NOMO-1 (cell line): ENCODE data around the gene ALDH1A3.

Experiments used
- DNase-seq, 2 experiments: peaks; one replicate each; lab custom pipeline; 2025; ENCODE audit not compliant: unreplicated experiment in 2 of 2; lab: John Stamatoyannopoulos, UW

ALDH1A3 gene

GRCh38 chr15:100923076-100923475 is 43.4 kb downstream of the ALDH1A3 start:
- no peak for DNase-seq

GRCh38 chr15:100923902-100924301 is 44.3 kb downstream of the ALDH1A3 start:
- no peak for DNase-seq

GRCh38 chr15:100924436-100924835 is 44.8 kb downstream of the ALDH1A3 start:
- DNase-seq: no peak

GRCh38 chr15:100925480-100925879 is 45.8 kb downstream of the ALDH1A3 start:
- DNase-seq: no peak

GRCh38 chr15:100926258-100926657 is 46.6 kb downstream of the ALDH1A3 start:
- no peak for DNase-seq

- DNase-seq: no peak
These were observed 47.5 kb downstream of the ALDH1A3 start for GRCh38 chr15:100926971-100927756.

- DNase-seq: no peak
These were observed 49.1 kb downstream of the ALDH1A3 start for GRCh38 chr15:100928632-100929280.

- no peak for DNase-seq
These were observed 50.0 kb downstream of the ALDH1A3 start for GRCh38 chr15:100929641-100930042.

- DNase-seq: no peak
These were observed 50.7 kb downstream of the ALDH1A3 start for GRCh38 chr15:100930306-100930848.

GRCh38 chr15:100931143-100931890 is 51.7 kb downstream of the ALDH1A3 start:
- DNase-seq: no peak

- peak; percentile 55 to 81 for DNase-seq
These were observed 53.2 kb downstream of the ALDH1A3 start for GRCh38 chr15:100932676-100933348.

GRCh38 chr15:100934166-100934565 is 54.5 kb downstream of the ALDH1A3 start:
- DNase-seq: no peak

GRCh38 chr15:100934726-100935125 is 55.1 kb downstream of the ALDH1A3 start:
- DNase-seq: peak in 1 of 2 experiments; percentile 66

GRCh38 chr15:100937171-100937570 is 57.5 kb downstream of the ALDH1A3 start:
- peak; percentile 47 to 50 for DNase-seq

- DNase-seq: peak; percentile 59 to 70
These were observed 60.2 kb downstream of the ALDH1A3 start for GRCh38 chr15:100939791-100940190.

- DNase-seq: peak; percentile 82 to 98
These were observed 61.2 kb downstream of the ALDH1A3 start for GRCh38 chr15:100940767-100941379.

GRCh38 chr15:100941536-100941935 is 61.9 kb downstream of the ALDH1A3 start:
- DNase-seq: no peak

- no peak for DNase-seq
These were observed 63.2 kb downstream of the ALDH1A3 start for GRCh38 chr15:100942656-100943425.

GRCh38 chr15:100944244-100944895 is 64.7 kb downstream of the ALDH1A3 start:
- no peak for DNase-seq
